Activated naive CD4-positive, alpha-beta T cell treated with anti-CD3 and anti-CD28 coated beads, Interleukin-2, amount 50 U/mL, for 16 hours (primary cell): Measurements from ENCODE around the gene BCL2.
A peak's percentile ranks its signal among the peaks of the same experiment; 100 is the strongest.

Experiments used
- DNase-seq: peaks from one replicate; pipeline ENCODE4 v3.0.0-alpha.2; 2020

The BCL2 gene

DNA sequence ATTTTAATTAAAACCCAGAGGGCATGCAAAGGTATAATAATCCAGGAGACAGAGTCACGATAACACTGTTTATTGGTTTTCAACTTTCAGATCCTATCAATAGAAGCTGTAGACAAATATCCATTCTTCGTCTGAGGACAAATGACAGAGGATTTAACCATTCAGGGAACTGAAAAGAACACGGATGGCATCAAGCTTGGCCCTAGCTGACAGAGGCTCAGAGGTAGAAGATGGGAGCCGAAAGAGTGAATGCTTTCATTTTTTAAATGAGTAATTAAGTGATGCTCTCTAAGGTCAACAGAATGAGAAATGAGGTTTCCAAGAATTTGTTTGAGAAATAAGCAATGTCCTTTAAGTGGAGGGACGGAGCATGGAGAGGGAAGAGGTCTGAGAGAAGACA is 62.1 kb downstream of the BCL2 start:
- DNase-seq, result no peak

DNA sequence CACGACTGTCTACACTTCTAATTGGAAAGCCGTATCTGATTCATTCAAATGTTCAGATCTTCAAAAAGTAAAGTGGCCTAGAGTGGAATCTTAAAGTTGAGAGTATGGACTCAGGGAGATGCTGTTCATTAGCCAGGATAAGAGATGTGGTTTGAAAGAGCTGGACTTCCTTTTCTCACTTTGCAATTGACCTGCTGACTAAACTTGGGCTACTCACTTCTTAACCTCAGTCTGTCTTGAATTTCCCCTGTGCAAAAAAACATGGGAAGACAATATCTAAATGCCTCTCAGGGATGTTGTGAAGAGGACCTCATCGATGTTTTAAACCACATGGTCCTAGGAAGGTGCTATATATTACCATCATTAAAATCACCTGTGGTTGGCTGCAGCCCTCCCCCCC is 64.1 kb downstream of the BCL2 start:
- DNase-seq, result no peak

- no peak for DNase-seq
These were observed 64.7 kb downstream of the BCL2 start for GRCh38 chr18:63254716-63255399.

DNA sequence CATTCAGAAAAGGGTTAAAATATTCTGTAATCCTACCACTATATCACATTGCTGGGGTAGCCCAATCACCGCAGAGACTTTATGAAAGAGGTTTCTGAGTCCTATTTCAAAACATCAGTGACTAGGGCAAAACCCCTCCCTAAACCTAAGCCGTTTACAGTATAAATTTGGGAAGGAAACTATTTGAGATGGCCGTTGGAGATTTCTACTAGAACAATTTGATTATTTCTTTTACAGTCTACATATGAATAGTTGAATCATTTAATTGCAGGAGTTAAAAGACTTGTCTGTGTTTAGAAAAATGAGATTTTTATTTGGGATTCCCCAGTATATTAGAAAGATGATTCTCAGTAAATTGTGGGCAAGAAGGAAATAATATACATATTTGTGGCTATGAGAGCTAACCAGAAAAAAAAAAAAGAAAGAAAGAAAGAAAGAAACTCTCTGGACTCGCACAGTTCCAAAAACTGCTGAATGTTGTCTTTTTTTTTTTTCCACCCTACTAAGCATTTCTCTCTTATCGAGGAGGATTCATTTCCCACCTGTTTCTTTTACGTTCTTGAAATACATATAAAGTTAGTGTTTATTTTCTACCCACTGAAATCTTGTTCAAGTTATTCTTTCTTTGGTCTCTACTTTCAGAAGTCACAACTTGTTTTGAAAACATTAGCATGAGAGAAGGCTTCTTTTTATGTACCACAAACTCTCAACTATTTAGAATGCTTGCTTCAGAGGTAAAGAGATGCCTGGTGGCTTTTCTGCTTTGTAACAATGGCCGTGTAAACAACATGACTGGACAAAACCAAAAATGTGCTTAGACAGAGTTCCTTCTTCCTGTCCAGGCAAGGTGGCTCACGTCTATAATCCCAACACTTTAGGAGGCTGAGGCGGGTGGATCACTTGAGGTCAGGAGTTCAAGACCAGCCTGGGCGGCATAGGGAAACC is 65.9 kb downstream of the BCL2 start:
- no peak for DNase-seq

DNA sequence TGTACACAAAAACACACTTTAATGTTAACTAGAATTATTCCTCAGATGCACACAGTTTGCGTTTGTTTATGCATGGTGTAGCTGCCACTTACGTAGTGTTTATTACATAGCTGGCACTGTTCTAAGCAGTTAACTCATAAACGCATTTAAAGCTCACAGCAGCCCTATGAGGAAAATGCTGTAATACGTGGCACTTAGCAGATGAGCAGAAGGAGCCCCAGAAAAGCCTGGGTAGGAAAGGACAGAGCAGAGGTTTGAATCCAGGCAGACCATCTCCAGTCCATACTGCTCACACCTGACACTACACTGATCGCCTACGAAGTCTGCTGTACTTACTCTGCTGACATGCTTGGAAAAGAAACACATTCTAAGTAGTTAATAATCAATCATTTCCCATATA is 66.6 kb downstream of the BCL2 start:
- no peak for DNase-seq

DNA sequence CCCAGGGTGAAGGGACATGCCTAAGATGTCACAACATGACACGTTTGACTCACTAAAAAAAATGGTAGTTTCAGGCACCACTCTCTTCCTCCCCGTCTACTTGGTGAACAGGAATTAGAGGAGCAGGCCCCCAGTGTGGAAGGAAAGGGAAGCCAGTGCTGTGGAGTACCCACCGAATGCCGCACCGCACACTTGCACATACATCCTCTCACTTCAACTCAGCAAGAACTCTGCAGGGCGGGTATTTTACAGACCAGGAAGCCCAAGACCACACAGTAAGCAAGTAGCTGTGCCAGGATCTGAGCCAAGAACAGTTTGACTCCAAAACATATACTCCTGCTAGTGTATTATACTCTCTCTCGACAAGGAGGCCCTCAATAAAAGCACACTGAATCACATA is 69.8 kb downstream of the BCL2 start:
- no peak for DNase-seq

GRCh38 chr18:63247926-63248325 is 71.6 kb downstream of the BCL2 start:
- DNase-seq, result no peak

DNA sequence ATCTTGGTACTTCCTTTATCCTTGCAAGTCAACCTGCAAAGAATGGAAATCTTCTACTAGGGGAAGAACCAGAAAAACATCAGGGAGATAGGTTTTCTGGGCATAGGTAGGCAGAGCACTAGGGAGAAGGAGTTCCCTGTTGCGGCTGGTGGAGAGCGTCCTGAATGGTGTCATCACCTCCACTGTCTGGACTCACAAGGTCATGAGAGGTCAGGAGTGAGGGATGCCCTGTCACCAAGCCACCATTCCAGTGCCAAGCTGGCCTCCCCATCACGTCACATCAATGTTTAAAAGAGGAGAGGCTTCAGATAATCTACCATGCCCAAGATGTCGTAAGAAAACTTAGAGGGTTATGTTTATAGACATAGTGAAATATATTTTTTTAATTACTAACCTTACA is 72.1 kb downstream of the BCL2 start:
- no peak for DNase-seq

- no peak for DNase-seq
These were observed 74.0 kb downstream of the BCL2 start for GRCh38 chr18:63245600-63245999.

- DNase-seq, result no peak
These were observed 75.0 kb downstream of the BCL2 start for GRCh38 chr18:63244607-63245006.

DNA sequence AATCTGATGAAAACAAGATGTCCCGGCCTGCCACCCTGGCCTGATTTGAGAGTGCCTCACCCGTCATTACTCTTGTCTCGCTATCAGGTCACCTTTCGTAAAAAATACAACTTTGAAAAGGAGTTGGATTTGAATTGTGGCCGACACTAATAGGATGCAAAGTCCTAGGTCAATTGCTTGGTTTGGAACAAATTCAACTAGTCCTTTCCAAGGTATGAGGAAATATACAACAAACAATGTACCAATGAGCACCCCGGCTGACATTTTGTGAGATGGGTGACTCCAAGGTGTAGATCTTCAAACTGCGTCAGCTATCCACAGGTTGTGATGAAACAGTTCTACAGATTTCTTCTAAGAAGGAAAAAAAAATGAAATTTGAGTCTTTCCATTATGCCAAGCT is 77.8 kb downstream of the BCL2 start:
- DNase-seq, result no peak

GRCh38 chr18:63241317-63241712 is 78.3 kb downstream of the BCL2 start:
- DNase-seq, result no peak

DNA sequence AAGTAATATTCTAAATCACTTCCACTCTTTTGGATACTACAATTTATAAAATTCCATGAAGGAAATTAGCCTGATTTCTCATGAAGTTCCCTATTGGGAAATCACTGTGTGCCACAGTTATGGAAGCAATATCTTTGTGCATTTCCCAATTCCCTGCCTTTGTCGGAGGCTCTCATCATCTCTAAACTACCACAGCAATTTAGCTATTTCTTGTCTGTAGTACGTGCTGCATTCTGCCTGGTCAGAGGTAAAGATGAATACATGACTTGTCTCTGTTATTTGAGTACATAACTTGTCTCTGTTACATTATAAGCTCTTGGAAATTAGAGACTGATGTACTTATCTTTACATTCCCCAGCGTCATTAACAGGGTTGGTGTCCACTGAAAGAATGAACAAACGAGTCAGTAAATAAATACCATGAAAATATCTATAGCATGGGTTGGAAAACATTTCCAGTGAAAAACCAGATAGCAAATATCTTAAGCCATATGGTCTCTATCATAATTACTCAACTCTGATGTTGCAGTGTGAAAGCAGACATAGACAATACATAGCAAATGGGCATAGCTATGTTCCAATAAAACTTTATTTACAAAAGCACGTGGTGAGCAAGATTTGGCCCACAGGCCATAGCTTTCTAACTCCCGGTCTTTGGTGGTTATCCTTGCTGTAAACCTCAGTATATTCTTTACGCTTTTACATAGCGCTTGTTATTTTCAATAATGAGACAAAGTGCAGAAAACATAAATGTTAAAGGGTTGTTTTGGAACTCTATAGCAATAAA is 78.8 kb downstream of the BCL2 start:
- no peak for DNase-seq

- DNase-seq, result no peak
These were observed 80.9 kb downstream of the BCL2 start for GRCh38 chr18:63238693-63239075.

GRCh38 chr18:63237881-63238692 is 81.5 kb downstream of the BCL2 start:
- DNase-seq, result no peak

- DNase-seq, result no peak
These were observed 82.4 kb downstream of the BCL2 start for GRCh38 chr18:63236921-63237846.

DNA sequence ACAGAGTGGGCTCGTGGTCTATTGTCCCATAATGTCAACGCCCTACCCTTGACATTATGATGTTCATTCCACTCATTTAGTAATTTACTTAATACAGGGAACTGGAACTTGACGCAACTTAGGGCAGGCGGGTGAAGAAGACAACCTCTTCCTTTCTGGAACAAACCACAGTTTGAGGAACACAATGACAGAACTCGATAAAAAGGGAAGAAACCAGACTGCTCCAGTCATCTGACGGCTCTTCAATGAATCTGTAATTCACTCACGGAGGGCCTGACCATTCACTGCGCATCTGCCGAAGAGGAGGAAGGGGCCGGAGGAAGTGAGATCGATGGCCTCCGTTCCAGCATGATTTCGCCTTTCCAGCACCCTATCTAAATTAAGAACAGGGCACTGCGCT is 83.2 kb downstream of the BCL2 start:
- no peak for DNase-seq

GRCh38 chr18:63235920-63236319 is 83.6 kb downstream of the BCL2 start:
- peak; percentile 29 for DNase-seq

DNA sequence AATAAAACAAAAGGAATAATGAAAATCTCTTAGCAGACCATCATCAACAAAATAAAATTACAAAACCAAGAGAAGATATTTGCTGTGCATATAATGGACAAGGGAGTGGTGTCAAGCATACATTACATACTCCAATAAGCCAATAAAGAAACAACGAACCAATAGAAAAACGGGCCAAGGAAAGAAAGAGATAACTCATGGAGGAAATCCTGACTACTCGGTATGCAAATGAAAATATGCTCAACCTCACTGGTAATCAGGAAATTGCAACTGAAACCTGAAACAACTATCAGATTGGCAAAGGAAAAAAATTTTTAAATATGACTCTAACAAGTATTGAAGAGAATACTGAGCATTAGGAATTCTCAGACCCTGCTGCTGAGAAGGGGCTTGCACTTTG is 84.7 kb downstream of the BCL2 start:
- no peak for DNase-seq

- DNase-seq, result no peak
These were observed 85.1 kb downstream of the BCL2 start for GRCh38 chr18:63234432-63234831.

GRCh38 chr18:63233334-63233733 is 86.2 kb downstream of the BCL2 start:
- DNase-seq, result peak; percentile 51

DNA sequence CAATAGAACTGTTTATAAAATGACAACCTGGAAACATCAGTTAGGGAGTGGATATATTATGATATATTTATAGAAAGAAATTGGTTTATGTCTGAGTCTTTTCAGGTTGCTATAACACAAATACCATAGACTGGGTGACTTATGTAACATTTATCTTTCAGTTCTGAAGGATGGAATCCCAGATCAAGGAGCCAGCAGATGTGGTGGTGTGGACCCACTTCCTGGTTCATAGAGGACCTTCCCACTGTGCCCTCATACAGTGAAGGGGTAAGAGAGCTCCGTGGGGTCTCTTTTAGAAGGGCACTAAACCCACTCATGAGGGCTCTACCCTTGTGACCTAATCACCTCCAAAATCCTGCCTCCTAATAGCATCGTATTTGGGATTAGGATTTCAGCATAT is 86.7 kb downstream of the BCL2 start:
- DNase-seq, result no peak
